Prostate gland (tissue), 2 donors: ENCODE results near the gene LAMA1. TPM values are rescaled to one million over a fixed set of nuclear protein-coding genes. Genes with fewer than 3 reads are reported as not detected.

Experiments used
- DNase-seq: peaks from one replicate; pipeline ENCODE4 v3.0.0-alpha.2; 2019; ENCODE audit warnings: low spot score
- H3K27ac ChIP-seq, 2 donors: fragments of 200-600 bp; sonication (generic); 2 replicates each; pipeline ENCODE4 v1.5.1; 2017 to 2019
- H3K27me3 ChIP-seq: fragments of 200-600 bp; sonication (generic); replicated peaks from 2 replicates; pipeline ENCODE4 v1.5.1; 2019; ENCODE audit not compliant: insufficient read depth
- H3K36me3 ChIP-seq, 2 donors: fragments of 200-600 bp; sonication (generic); 1 replicate in 1 of 2; 2 replicates in 1 of 2; pipeline versions ENCODE4 v1.5.1 to v1.8.1; 2017 to 2019
- H3K4me1 ChIP-seq: fragments of 200-600 bp; sonication (generic); replicated peaks from 2 replicates; pipeline ENCODE4 v1.5.1; 2019
- H3K4me3 ChIP-seq, 2 donors: fragments of 200-600 bp; sonication (generic); 2 replicates each; pipeline ENCODE4 v1.5.1; 2017 to 2019
- H3K9me3 ChIP-seq: fragments of 200-600 bp; sonication (generic); 2 replicates; pipeline ENCODE4 v1.5.1; 2017
- POLR2A ChIP-seq: fragments of 450-650 bp; IDR thresholded peaks from one replicate; pipeline ENCODE4 v1.6.1; 2016; ENCODE audit warnings: antibody characterized with exemption, mild to moderate bottlenecking
- POLR2AphosphoS5 ChIP-seq: sonication (generic); formaldehyde crosslinking; IDR thresholded peaks from one replicate; pipeline ENCODE4 v1.6.1; 2017; ENCODE audit warnings: antibody characterized with exemption
- WGBS: methylation state at CpG from one replicate; pipeline ENCODE4 v1.1.5; 2018; 5-methylcytosine and 5-hydroxymethylcytosine counted together
- intact Hi-C: fragments of 100-400 bp; cut with DNase I; formaldehyde crosslinking; loops from one replicate; pipeline ENCODE4 v1.14.2; 2022
- total RNA-seq, 2 donors: library from RNA; depleted of rRNA; stranded (reverse); fragments of >200 nt; gene quantifications; one replicate each; pipeline ENCODE4 v1.1.0, GENCODE V29; 2016
- TF ChIP-seq, protein P1 (sequence below), 4 experiments: fragments of 200-600 bp in 2 of 4; fragments of 450-650 bp in 2 of 4; sonication (generic) in 2 of 4; IDR thresholded peaks; 1 replicate in 3 of 4; 2 replicates in 1 of 4; pipeline ENCODE4 v1.5.1; 2016 to 2019; ENCODE audit warnings: antibody characterized with exemption in 4 of 4, mild to moderate bottlenecking in 2 of 4, moderate library complexity in 2 of 4

The LAMA1 gene
- total RNA-seq, 2 donors from 2014 or later = 1.8 to 59.6 TPM

DNA sequence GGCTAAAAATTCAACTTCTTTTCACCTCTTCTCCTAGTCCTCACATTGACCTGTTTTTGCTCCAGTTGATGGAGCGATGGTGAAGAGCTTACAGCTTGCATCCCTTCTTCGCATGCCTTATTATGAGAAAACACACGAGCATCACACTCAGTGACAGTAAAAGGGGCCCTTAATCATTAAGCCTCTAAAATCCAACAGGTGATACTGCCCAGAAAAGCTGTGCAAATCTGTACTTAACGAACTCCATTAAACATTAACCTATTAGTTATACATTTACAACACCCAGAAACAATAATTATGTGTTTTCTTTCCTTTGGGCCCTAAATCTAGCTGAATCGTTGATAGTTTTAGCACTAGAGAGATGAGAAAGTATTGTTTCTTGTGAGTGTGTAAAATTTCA, 54.8 kb downstream of the LAMA1 start:
- WGBS = 84% methylated on average over 5 of the region's 5 CpGs
- intact Hi-C loops = no loop called here
- TF ChIP-seq, protein P1, sequence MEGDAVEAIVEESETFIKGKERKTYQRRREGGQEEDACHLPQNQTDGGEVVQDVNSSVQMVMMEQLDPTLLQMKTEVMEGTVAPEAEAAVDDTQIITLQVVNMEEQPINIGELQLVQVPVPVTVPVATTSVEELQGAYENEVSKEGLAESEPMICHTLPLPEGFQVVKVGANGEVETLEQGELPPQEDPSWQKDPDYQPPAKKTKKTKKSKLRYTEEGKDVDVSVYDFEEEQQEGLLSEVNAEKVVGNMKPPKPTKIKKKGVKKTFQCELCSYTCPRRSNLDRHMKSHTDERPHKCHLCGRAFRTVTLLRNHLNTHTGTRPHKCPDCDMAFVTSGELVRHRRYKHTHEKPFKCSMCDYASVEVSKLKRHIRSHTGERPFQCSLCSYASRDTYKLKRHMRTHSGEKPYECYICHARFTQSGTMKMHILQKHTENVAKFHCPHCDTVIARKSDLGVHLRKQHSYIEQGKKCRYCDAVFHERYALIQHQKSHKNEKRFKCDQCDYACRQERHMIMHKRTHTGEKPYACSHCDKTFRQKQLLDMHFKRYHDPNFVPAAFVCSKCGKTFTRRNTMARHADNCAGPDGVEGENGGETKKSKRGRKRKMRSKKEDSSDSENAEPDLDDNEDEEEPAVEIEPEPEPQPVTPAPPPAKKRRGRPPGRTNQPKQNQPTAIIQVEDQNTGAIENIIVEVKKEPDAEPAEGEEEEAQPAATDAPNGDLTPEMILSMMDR (IDR thresholded peaks at IDR 0.05) = no peak
- no peak for TF ChIP-seq POLR2AphosphoS5
- TF ChIP-seq POLR2A = no peak
- Histone ChIP-seq H3K36me3 (no peaks in the 10 kb centered on the region), H3K27ac (no peak overlapping the region), H3K4me1 (no peaks in the 10 kb centered on the region), H3K4me3 (no peak overlapping the region), H3K9me3 (no peaks in the 10 kb centered on the region), H3K27me3 (no peaks in the 10 kb centered on the region)
- DNase-seq = no peak

GRCh38 chr18:7062236-7062635, 55.4 kb downstream of the LAMA1 start:
- H3K9me3 ChIP-seq = no peaks in the 10 kb centered on the region
- H3K4me3 ChIP-seq = no peak overlapping the region
- H3K27me3 ChIP-seq = no peaks in the 10 kb centered on the region
- H3K27ac ChIP-seq = no peak overlapping the region
- H3K36me3 ChIP-seq = no peaks in the 10 kb centered on the region
- TF ChIP-seq, protein P1 (IDR thresholded peaks at IDR 0.05) = no peak
- TF ChIP-seq POLR2A (no peak), POLR2AphosphoS5 (no peak)
- no peaks in the 10 kb centered on the region for H3K4me1 ChIP-seq
- intact Hi-C loops = no loop called here
- 81% methylated on average over 9 of the region's 9 CpGs for WGBS
- DNase-seq = no peak

DNA sequence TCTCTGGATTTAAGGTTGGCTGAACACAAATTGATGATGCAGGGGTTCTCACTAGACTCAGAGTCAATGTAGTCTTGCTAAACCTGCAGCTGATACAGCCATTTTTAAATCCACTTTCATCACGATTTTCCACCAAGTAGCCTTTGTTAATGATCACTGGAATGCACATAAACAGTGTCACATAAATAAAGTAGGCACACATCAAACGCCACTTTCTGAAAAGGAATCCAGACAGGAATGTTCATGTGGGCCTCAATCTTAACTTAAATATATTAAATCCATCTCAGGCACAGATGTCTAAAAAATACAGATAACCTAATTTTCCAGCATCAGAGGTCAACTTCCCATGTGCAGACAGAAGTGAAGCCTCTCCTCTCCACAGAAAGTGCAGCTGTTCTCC, 58.3 kb downstream of the LAMA1 start:
- Histone ChIP-seq H3K4me1 (no peaks in the 10 kb centered on the region), H3K36me3 (no peaks in the 10 kb centered on the region), H3K4me3 (no peak overlapping the region), H3K9me3 (no peaks in the 10 kb centered on the region), H3K27ac (no peak overlapping the region), H3K27me3 (no peaks in the 10 kb centered on the region)
- 20% methylated on average over 2 of the region's 2 CpGs for WGBS
- TF ChIP-seq POLR2A (no peak), POLR2AphosphoS5 (no peak)
- TF ChIP-seq, protein P1 (IDR thresholded peaks at IDR 0.05) = no peak
- intact Hi-C loops = no loop called here
- DNase-seq = no peak

DNA sequence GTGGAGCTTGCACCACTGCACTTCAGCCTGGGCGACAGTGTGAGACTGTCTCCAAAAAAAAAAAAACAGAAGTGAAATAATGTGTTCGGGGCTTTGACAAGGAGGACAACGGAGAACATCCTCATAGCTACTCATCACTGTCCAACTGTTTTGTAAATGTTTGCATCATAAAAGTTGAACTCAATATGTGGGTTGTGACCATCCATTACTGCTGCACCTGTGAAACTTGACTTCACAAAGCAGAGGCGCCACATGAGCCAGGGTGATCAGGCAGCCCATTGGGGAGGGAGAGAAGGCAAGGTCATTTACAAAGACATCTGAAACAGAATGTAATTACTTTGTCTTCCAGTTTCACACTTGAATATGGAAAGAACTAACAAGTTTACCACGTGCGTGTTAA, 61.6 kb downstream of the LAMA1 start:
- Histone ChIP-seq H3K27me3 (no peaks in the 10 kb centered on the region), H3K27ac (no peak overlapping the region), H3K36me3 (no peaks in the 10 kb centered on the region), H3K4me3 (no peak overlapping the region), H3K9me3 (no peaks in the 10 kb centered on the region), H3K4me1 (no peaks in the 10 kb centered on the region)
- no peak for TF ChIP-seq POLR2AphosphoS5
- TF ChIP-seq, protein P1 (IDR thresholded peaks at IDR 0.05) = no peak
- no peak for DNase-seq
- intact Hi-C loops = no loop called here
- 93% methylated on average over 6 of the region's 6 CpGs for WGBS

- H3K4me1 ChIP-seq = no peaks in the 10 kb centered on the region
- H3K27ac ChIP-seq = no peak overlapping the region
- TF ChIP-seq, protein P1 (IDR thresholded peaks at IDR 0.05) = no peak
- TF ChIP-seq POLR2AphosphoS5 = no peak
- TF ChIP-seq POLR2A = no peak
- H3K4me3 ChIP-seq = no peak overlapping the region
- H3K9me3 ChIP-seq = no peaks in the 10 kb centered on the region
- H3K27me3 ChIP-seq = no peaks in the 10 kb centered on the region
- DNase-seq = no peak
- 74% methylated on average over 5 of the region's 5 CpGs for WGBS
- H3K36me3 ChIP-seq = no peaks in the 10 kb centered on the region
- intact Hi-C loops = no loop called here
Observed at GRCh38 chr18:7049951-7050350, 67.6 kb downstream of the LAMA1 start.
